Coronary artery (tissue), 2 donors: Measurements from ENCODE around the gene SHC2.

ENCODE experiments used
- DNase-seq: peaks from one replicate; pipeline ENCODE4 v3.0.0-alpha.2; 2017; ENCODE audit warnings: low spot score
- H3K27ac ChIP-seq, 2 donors: fragments of 200-600 bp; sonication (generic); one replicate each; pipeline ENCODE4 v1.5.1; 2016 to 2019
- H3K4me3 ChIP-seq: fragments of 200-600 bp; sonication (generic); 2 replicates; pipeline ENCODE4 v1.5.1; 2016; ENCODE audit warnings: mild to moderate bottlenecking, moderate library complexity
- TF ChIP-seq, protein P1 (sequence below): fragments of 200-600 bp; sonication (generic); IDR thresholded peaks from one replicate; pipeline ENCODE4 v1.5.1; 2019; ENCODE audit warnings: antibody characterized with exemption

SHC2 gene, protein sequence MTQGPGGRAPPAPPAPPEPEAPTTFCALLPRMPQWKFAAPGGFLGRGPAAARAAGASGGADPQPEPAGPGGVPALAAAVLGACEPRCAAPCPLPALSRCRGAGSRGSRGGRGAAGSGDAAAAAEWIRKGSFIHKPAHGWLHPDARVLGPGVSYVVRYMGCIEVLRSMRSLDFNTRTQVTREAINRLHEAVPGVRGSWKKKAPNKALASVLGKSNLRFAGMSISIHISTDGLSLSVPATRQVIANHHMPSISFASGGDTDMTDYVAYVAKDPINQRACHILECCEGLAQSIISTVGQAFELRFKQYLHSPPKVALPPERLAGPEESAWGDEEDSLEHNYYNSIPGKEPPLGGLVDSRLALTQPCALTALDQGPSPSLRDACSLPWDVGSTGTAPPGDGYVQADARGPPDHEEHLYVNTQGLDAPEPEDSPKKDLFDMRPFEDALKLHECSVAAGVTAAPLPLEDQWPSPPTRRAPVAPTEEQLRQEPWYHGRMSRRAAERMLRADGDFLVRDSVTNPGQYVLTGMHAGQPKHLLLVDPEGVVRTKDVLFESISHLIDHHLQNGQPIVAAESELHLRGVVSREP

DNA sequence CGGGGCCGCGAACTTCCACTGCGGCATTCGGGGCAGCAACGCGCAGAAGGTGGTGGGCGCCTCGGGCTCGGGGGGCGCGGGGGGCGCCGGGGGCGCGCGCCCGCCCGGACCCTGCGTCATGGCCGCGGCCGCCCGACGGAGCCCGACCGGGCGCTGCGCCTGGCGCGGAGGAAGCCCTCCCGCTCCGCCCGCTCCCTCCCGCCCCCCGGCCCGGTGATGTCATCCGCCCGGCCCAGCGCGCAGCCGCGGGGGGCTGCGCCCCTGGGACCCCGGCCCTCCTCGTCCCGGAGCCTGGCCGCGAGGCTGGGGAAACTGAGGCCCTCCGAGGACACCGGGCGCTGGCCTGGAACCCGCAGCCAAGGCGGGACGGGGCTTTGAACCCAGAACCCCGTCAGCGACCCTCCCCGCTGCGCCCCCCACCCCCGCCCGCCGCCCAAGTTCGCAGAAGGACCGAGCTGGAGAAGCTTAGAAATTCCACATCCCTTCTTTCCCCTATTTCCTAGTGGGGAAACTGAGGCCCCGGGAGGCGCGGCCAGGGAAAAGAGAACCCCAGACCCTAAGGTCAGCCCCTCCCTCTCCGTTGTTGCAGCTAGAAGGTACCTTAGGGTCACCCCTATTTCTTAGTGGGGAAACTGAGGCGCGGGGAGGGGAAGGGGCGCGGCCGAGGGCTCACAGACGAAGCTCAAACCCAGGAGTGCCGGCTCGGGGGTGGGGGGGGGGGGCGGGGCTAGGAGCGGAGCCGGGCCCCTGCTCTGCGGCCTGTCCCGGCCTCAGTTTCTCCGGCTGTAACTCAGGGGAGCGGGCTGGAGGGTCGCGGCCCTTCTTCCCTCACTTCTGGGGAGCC, at the start of gene SHC2:
TSS of gene SHC2 (minus strand) at position 157 of the 844 bp plus-strand sequence. CDS start at position 120, 37 bp downstream.
- Histone ChIP-seq H3K4me3 (peak within 1 kb of the TSS; percentile 81), H3K27ac (peak within 1 kb of the TSS; percentile 32 to 75)
- no peak for DNase-seq
- TF ChIP-seq, protein P1, sequence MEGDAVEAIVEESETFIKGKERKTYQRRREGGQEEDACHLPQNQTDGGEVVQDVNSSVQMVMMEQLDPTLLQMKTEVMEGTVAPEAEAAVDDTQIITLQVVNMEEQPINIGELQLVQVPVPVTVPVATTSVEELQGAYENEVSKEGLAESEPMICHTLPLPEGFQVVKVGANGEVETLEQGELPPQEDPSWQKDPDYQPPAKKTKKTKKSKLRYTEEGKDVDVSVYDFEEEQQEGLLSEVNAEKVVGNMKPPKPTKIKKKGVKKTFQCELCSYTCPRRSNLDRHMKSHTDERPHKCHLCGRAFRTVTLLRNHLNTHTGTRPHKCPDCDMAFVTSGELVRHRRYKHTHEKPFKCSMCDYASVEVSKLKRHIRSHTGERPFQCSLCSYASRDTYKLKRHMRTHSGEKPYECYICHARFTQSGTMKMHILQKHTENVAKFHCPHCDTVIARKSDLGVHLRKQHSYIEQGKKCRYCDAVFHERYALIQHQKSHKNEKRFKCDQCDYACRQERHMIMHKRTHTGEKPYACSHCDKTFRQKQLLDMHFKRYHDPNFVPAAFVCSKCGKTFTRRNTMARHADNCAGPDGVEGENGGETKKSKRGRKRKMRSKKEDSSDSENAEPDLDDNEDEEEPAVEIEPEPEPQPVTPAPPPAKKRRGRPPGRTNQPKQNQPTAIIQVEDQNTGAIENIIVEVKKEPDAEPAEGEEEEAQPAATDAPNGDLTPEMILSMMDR = no peak

DNA sequence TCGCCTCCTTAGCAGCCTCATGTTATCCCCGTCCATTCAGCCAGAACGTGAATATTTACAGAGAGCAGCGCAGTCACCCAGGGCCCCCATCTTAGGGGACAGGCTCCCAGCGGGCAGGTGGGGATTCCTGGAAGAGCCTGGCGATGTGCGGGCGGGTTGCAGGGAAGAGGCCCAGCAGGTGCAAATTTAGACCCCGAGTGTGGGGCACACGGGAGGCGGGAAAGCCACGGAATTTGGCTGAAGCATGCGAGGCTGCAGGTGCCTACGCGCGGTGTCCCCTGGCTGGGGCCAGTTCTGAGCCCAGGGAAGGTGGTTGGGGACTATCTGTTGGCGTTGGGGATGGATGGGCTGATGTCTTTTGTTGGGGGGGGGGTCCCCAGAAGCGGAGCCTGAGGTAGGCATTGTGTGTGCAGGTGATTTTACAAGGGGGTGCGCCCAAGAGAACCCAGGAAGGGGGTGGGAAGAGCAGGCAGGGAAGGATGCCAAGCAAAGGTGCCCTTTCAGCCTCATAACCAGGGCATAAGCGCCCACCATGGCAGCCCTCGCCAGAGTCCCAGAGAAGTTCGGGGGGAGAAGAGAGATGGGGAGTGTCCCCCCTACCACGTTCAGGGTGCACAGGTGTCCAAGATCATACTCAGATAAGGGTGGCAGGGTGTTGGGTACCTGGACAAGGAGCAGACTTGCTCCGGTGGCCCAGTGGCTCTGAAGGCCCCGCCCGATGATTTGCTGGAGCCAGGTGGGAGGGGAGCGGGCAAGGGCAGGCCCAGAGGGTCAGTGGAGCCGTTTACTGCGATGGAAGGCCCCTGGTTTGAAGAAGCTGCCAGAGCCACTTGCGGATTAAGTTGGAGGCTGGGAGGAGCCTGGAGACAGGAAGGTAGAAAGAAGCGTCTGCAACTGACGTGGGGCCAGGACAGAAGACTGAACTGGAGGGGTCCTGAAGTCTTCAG, 47.6 kb upstream of the SHC2 start:
- Histone ChIP-seq H3K4me3 (peak overlapping the region; percentile 95), H3K27ac (no peak overlapping the region)
- DNase-seq = no peak
- TF ChIP-seq, protein P1 = no peak

DNA sequence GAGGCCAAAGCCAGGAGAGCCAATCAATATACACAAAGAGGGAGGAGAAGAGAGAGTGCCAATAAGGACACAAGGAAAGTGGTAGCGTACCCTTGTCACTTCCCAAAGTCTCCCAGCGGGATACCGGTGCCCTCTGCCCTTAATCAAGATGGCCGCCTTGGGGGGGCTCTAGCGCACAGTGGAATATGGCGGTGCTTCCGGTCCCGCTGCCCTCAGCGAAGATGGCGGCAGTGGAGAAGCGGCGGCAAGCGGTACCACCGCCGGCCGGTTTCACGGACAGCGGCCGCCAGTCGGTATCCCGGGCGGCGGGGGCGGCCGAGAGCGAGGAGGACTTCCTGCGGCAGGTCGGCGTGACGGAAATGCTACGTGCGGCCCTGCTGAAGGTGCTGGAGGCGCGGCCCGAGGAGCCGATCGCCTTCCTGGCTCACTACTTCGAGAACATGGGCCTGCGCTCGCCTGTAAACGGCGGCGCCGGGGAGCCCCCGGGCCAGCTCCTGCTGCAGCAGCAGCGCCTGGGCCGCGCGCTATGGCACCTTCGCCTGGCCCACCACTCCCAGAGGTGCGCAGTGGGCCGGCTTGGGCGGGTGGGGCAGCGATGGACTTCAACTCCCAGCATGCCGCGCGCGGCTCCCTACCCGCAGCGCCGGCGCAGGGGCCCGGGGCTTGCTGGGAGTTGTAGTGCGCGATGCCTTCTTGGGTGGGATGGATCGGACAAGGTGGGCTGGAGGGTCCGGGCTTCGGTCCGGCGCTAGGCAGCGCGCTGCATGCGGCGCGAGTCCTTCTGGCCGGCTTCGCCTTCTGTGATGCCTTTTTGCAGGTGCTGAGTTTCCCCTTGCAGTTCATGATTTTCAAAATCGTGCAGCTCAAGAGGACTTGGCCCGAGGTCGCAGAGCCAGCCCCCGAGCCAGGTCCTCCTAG, 46.7 kb upstream of the SHC2 start, which contains the start of gene TPGS1:
TSS of gene TPGS1 (plus strand) at position 212 of the 918 bp plus-strand sequence. CDS start at position 222, 10 bp downstream.
- TF ChIP-seq, protein P1 = no peak
- H3K4me3 ChIP-seq = peak within 1 kb of the TSS; percentile 95
- DNase-seq = peak; percentile 99
- H3K27ac ChIP-seq = peak within 1 kb of the TSS; percentile 88 to 95

DNA sequence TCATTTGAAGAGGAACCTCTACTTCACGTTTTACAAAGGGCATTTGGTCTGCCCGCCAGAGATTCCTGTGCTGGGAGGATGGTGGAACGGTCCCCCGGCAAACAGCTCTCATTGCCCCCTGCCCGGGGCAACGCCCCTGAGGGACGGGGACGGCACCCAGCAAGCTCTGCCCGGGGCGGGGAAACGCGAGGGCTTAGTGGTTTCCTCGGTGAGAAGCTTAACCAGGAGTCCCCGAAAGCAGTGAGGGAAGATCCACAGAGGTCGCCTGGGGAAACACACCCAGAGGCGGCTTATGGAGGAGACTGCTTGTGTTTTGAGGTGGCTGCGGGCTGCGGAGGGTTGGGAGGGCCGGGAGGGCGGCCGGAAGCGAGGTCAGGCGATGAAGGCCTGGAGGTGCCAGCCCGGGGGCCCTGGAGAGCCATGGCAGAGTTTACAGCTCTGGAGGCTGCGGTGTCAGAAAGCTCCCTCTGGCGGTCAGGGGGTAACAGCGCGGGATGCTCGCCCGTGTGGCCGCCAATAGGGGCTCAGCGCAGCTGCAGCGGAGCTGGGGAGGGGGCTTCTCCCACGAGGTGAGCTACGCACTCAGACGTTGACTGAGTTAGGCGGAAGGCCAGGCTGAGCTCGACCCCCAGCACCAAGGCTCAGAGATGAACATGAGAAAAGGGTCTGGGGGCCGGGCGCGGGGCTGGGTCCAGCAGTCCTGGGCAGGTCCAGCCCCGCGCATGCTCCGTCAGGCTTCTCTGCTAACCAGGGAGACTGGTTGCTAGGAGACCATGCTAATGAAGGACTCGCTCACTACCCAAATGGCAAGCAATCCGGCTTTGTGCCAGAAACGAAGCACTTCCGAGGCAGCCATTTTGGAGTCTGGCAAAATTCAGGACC, 45.8 kb upstream of the SHC2 start:
- TF ChIP-seq, protein P1 = peak; percentile 97
- H3K27ac ChIP-seq = peak overlapping the region; percentile 88 to 95
- DNase-seq = peak; percentile 92
- peak overlapping the region; percentile 95 for H3K4me3 ChIP-seq

DNA sequence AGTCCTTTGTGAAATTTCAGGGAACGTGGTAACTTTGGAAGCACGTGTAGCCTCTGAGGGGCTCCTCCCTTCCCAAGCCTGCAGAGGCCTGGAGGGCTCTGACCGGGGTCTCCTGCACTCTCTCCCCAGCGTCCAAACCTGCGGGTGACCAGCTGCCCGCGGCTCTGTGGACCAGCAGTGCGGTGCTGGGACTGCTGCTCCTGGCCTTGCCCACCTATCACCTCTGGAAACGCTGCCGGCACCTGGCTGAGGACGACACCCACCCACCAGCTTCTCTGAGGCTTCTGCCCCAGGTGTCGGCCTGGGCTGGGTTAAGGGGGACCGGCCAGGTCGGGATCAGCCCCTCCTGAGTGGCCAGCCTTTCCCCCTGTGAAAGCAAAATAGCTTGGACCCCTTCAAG, 43.8 kb upstream of the SHC2 start:
- DNase-seq = no peak
- Histone ChIP-seq H3K4me3 (no peak overlapping the region), H3K27ac (no peak overlapping the region)
- TF ChIP-seq, protein P1 = no peak
